HEK293 (cell line): ENCODE measurements around the gene TPRG1.

Experiments
- CTCF ChIA-PET: fragments of 350-600 bp; formaldehyde crosslinking; extraction: SDS; loops from one replicate; lab custom pipeline; 2021; ENCODE audit warnings: antibody characterized with exemption; lab: Yijun Ruan, JAX
- POLR2A ChIA-PET: fragments of 300-600 bp; formaldehyde crosslinking; extraction: SDS; loops from one replicate; lab custom pipeline; 2020; ENCODE audit warnings: antibody characterized with exemption, inconsistent platforms; lab: Yijun Ruan, JAX
- H3K27ac ChIP-seq: fragments of 200-500 bp; sonication (Bioruptor generic); 2 replicates; pipeline ENCODE4 v1.5.1; 2014; ENCODE audit warnings: low read depth, low read length, control low read depth, inconsistent platforms; ENCODE audit errors: extremely low read depth
- H3K36me3 ChIP-seq, 2 experiments: fragments of 200-500 bp in 1 of 2; sonication (Bioruptor generic) in 1 of 2; 1 replicate in 1 of 2; 2 replicates in 1 of 2; pipeline ENCODE4 v1.5.1; 2014 to 2017; ENCODE audit warnings: inconsistent platforms in 2 of 2, low read length in 2 of 2; ENCODE audit not compliant: control insufficient read depth in 2 of 2, insufficient read depth in 1 of 2
- H3K4me1 ChIP-seq: fragments of 200-500 bp; sonication (Bioruptor generic); 2 replicates; pipeline ENCODE4 v1.5.1; 2014; ENCODE audit warnings: mild to moderate bottlenecking, low read length, inconsistent platforms; ENCODE audit not compliant: control insufficient read depth, insufficient read depth
- H3K4me3 ChIP-seq: 2 replicates; pipeline ENCODE4 v1.5.1; 2011; ENCODE audit warnings: low read depth, mild to moderate bottlenecking, control low read depth, low read length, moderate library complexity
- H3K9me3 ChIP-seq: fragments of 200-500 bp; sonication (Bioruptor generic); 2 replicates; pipeline ENCODE4 v1.5.1; 2014; ENCODE audit warnings: low read depth, low read length, inconsistent platforms; ENCODE audit not compliant: control insufficient read depth, insufficient read depth
- ELK4 ChIP-seq: IDR thresholded peaks from 2 replicates; pipeline ENCODE4 v1.6.1; 2011; ENCODE audit warnings: mild to moderate bottlenecking, low read depth, low read length, borderline replicate concordance
- HOXC10 ChIP-seq: sonication (generic); formaldehyde crosslinking; IDR thresholded peaks from 2 replicates; pipeline ENCODE4 v1.8.1; 2023; ENCODE audit warnings: mild to moderate bottlenecking, missing genetic modification reagents
- ZBTB26 ChIP-seq: fragments of 450-650 bp; formaldehyde crosslinking; optimal IDR thresholded peaks from 2 replicates; pipeline ENCODE3; 2016; ENCODE audit warnings: missing biosample characterization, mild to moderate bottlenecking, missing genetic modification characterization
- ZBTB6 ChIP-seq: fragments of 450-650 bp; formaldehyde crosslinking; IDR thresholded peaks from 2 replicates; pipeline ENCODE4 v1.5.1; 2017; ENCODE audit warnings: missing biosample characterization, missing genetic modification characterization
- ZNF146 ChIP-seq: fragments of 450-650 bp; formaldehyde crosslinking; IDR thresholded peaks from 2 replicates; pipeline ENCODE4 v1.5.1; 2016; ENCODE audit warnings: missing biosample characterization, missing genetic modification characterization
- ZNF175 ChIP-seq: fragments of 450-650 bp; formaldehyde crosslinking; IDR thresholded peaks from 2 replicates; pipeline ENCODE4 v1.5.1; 2016; ENCODE audit warnings: missing biosample characterization, missing genetic modification characterization
- ZNF202 ChIP-seq: fragments of 450-650 bp; formaldehyde crosslinking; IDR thresholded peaks from 2 replicates; pipeline ENCODE4 v1.5.1; 2016; ENCODE audit warnings: missing biosample characterization, missing genetic modification characterization, borderline replicate concordance
- ZNF239 ChIP-seq: fragments of 450-650 bp; formaldehyde crosslinking; IDR thresholded peaks from 2 replicates; pipeline ENCODE4 v1.5.1; 2016; ENCODE audit warnings: missing biosample characterization, missing genetic modification characterization
- ZNF501 ChIP-seq: fragments of 450-650 bp; formaldehyde crosslinking; IDR thresholded peaks from 2 replicates; pipeline ENCODE4 v1.5.1; 2016; ENCODE audit warnings: missing biosample characterization, missing genetic modification characterization
- ZNF514 ChIP-seq: fragments of 450-650 bp; formaldehyde crosslinking; IDR thresholded peaks from 2 replicates; pipeline ENCODE4 v1.5.1; 2016; ENCODE audit warnings: missing biosample characterization, missing genetic modification characterization
- ZNF529 ChIP-seq: fragments of 450-650 bp; formaldehyde crosslinking; IDR thresholded peaks from 2 replicates; pipeline ENCODE4 v1.5.1; 2017; ENCODE audit warnings: missing genetic modification characterization, missing biosample characterization; ENCODE audit not compliant: insufficient replicate concordance
- ZNF548 ChIP-seq: fragments of 450-650 bp; formaldehyde crosslinking; IDR thresholded peaks from 2 replicates; pipeline ENCODE4 v1.5.1; 2016; ENCODE audit warnings: missing biosample characterization, missing genetic modification characterization
- ZNF555 ChIP-seq: fragments of 450-650 bp; formaldehyde crosslinking; conservative IDR thresholded peaks from 2 replicates; pipeline ENCODE4 v1.5.1; 2017; ENCODE audit warnings: missing biosample characterization, mild to moderate bottlenecking, missing genetic modification characterization, inconsistent platforms
- ZNF639 ChIP-seq: fragments of 450-650 bp; formaldehyde crosslinking; IDR thresholded peaks from 2 replicates; pipeline ENCODE4 v1.5.1; 2016; ENCODE audit warnings: missing biosample characterization, missing genetic modification characterization
- ZNF645 ChIP-seq: fragments of 450-650 bp; formaldehyde crosslinking; IDR thresholded peaks from 2 replicates; pipeline ENCODE4; 2016; ENCODE audit warnings: missing biosample characterization, missing genetic modification characterization
- ZNF658 ChIP-seq: fragments of 450-650 bp; formaldehyde crosslinking; IDR thresholded peaks from 2 replicates; pipeline ENCODE4; 2016; ENCODE audit warnings: missing biosample characterization, missing genetic modification characterization
- ZNF76 ChIP-seq: fragments of 450-650 bp; formaldehyde crosslinking; IDR thresholded peaks from 2 replicates; pipeline ENCODE4; 2016; ENCODE audit warnings: low read depth, missing biosample characterization, missing genetic modification characterization, borderline replicate concordance
- ZNF768 ChIP-seq: fragments of 450-650 bp; formaldehyde crosslinking; IDR thresholded peaks from 2 replicates; pipeline ENCODE4 v1.5.1; 2018; ENCODE audit warnings: missing biosample characterization, mild to moderate bottlenecking, missing genetic modification characterization
- ZNF843 ChIP-seq: fragments of 450-650 bp; formaldehyde crosslinking; IDR thresholded peaks from 2 replicates; pipeline ENCODE4 v1.5.1; 2016; ENCODE audit warnings: missing biosample characterization, missing genetic modification characterization
- ZSCAN16 ChIP-seq: fragments of 450-650 bp; formaldehyde crosslinking; IDR thresholded peaks from 2 replicates; pipeline ENCODE4 v1.5.1; 2016; ENCODE audit warnings: missing biosample characterization, missing genetic modification characterization

The TPRG1 gene

GRCh38 chr3:189298469-189299375 lies 127.0 kb downstream of the TPRG1 start:
- no peak overlapping the region for H3K27ac ChIP-seq
- H3K9me3 ChIP-seq: no peaks in the 10 kb centered on the region
- POLR2A ChIA-PET: no interaction called here
- no peak for TF ChIP-seq ZBTB6 (tag by site-specific recombination)
- TF ChIP-seq ZNF843 (tag by site-specific recombination): no peak
- no peak for TF ChIP-seq ZNF146 (tag by site-specific recombination)
- no peak for TF ChIP-seq ZSCAN16
- TF ChIP-seq ZNF768: no peak
- no peak for TF ChIP-seq HOXC10
- CTCF ChIA-PET: interaction anchor here (0.7 to 1.0 kb wide), 2 partner anchors 26 to 133 kb away, joined by 3 to 5 read pairs; no protein-coding TSS in a partner anchor
- H3K4me3 ChIP-seq: no peak overlapping the region
- no peaks in the 10 kb centered on the region for H3K36me3 ChIP-seq
- no peaks in the 10 kb centered on the region; the same call in 1 of the 2 replicates for H3K4me1 ChIP-seq

- POLR2A ChIA-PET: no interaction called here
- Histone ChIP-seq H3K36me3 (no peaks in the 10 kb centered on the region), H3K4me3 (no peak overlapping the region), H3K4me1 (peaks cover 5% of the 10 kb centered on the region), H3K9me3 (no peaks in the 10 kb centered on the region), H3K27ac (no peak overlapping the region)
- CTCF ChIA-PET: interaction anchor here (0.7 kb wide), 1 partner anchor 27 kb away, joined by 3 read pairs; no protein-coding TSS in a partner anchor
- no peak for TF ChIP-seq ZNF555
- TF ChIP-seq ZNF639 (tag by site-specific recombination): no peak
- TF ChIP-seq ZNF501: no peak
- TF ChIP-seq ZNF202 (tag by site-specific recombination): no peak
- no peak for TF ChIP-seq ZNF239 (tag by site-specific recombination)
- TF ChIP-seq ZNF658: no peak
- TF ChIP-seq ZNF645 (tag by site-specific recombination): no peak
- TF ChIP-seq ZNF529: no peak
- TF ChIP-seq ZBTB26 (tag by site-specific recombination): no peak
- TF ChIP-seq ZNF548 (tag by site-specific recombination): no peak
- no peak for TF ChIP-seq ZNF175 (tag by site-specific recombination)
- no peak for TF ChIP-seq ZNF76 (tag by site-specific recombination)
- TF ChIP-seq ZNF514 (tag by site-specific recombination): no peak
- no peak for TF ChIP-seq ELK4
These were observed 128.6 kb downstream of the TPRG1 start for GRCh38 chr3:189300345-189300744.
